Stimulated activated CD4-positive, alpha-beta T cell treated with anti-CD3 and anti-CD28 coated beads, Interleukin-12 subunit alpha, Interleukin-12 subunit beta, amount 100 ng/mL, for 4 hours (primary cell): ENCODE results near the gene SASH1.
A peak's percentile ranks its signal among the peaks of the same experiment; 100 is the strongest.

Experiments used
- DNase-seq: peaks from one replicate; pipeline ENCODE4 v3.0.0-alpha.2; 2020

SASH1 gene

GRCh38 chr6:148464319-148465010 is 121.8 kb downstream of the SASH1 start:
- peak; percentile 38 for DNase-seq

GRCh38 chr6:148465011-148465335 is 122.3 kb downstream of the SASH1 start:
- DNase-seq, result no peak

GRCh38 chr6:148465670-148466069 is 123.0 kb downstream of the SASH1 start:
- DNase-seq, result no peak

- no peak for DNase-seq
Observed at GRCh38 chr6:148466158-148466557, 123.5 kb downstream of the SASH1 start.

GRCh38 chr6:148467926-148468325 is 125.3 kb downstream of the SASH1 start:
- DNase-seq, result no peak

- no peak for DNase-seq
Observed at GRCh38 chr6:148470156-148470555, 127.5 kb downstream of the SASH1 start.

- no peak for DNase-seq
Observed at GRCh38 chr6:148470606-148471465, 128.2 kb downstream of the SASH1 start.

- no peak for DNase-seq
Observed at GRCh38 chr6:148471624-148472159, 129.1 kb downstream of the SASH1 start.

GRCh38 chr6:148472171-148473105 is 129.8 kb downstream of the SASH1 start:
- DNase-seq, result no peak

- DNase-seq, result no peak
Observed at GRCh38 chr6:148479497-148479896, 136.9 kb downstream of the SASH1 start.

GRCh38 chr6:148487461-148487860 is 144.8 kb downstream of the SASH1 start:
- DNase-seq, result no peak

- DNase-seq, result no peak
Observed at GRCh38 chr6:148491638-148492251, 149.1 kb downstream of the SASH1 start.

GRCh38 chr6:148492654-148493290 is 150.1 kb downstream of the SASH1 start:
- no peak for DNase-seq

GRCh38 chr6:148493424-148493823 is 150.8 kb downstream of the SASH1 start:
- DNase-seq, result no peak

GRCh38 chr6:148494226-148494625 is 151.6 kb downstream of the SASH1 start:
- no peak for DNase-seq

GRCh38 chr6:148495029-148495428 is 152.4 kb downstream of the SASH1 start:
- no peak for DNase-seq

- DNase-seq, result no peak
Observed at GRCh38 chr6:148497257-148497656, 154.6 kb downstream of the SASH1 start.

- no peak for DNase-seq
Observed at GRCh38 chr6:148497717-148498116, 155.1 kb downstream of the SASH1 start.

- no peak for DNase-seq
Observed at GRCh38 chr6:148500402-148500801, 157.8 kb downstream of the SASH1 start.

- no peak for DNase-seq
Observed at GRCh38 chr6:148501178-148501590, 158.5 kb downstream of the SASH1 start.

- no peak for DNase-seq
Observed at GRCh38 chr6:148502083-148502772, 159.6 kb downstream of the SASH1 start.
